Fibroblast of skin of scalp (primary cell): ENCODE results near the gene GPALPP1. TPM values are rescaled to one million over a fixed set of nuclear protein-coding genes. Genes with fewer than 3 reads are reported as not detected.
"Not testable (repeated sequence)": the region's sequence is repeated elsewhere in the genome, so short reads cannot be mapped to it uniquely, and the experiment has no call there.

Experiments
- DNase-seq: peaks from one replicate; pipeline ENCODE4 v3.0.0-alpha.2; 2013
- polyA plus RNA-seq, 2 experiments: library from polyadenylated mRNA; unstranded; fragments of 120-200 nt; gene quantifications; one replicate each; pipeline ENCODE4 v1.2.1, GENCODE V29; 2013; ENCODE audit not compliant: insufficient read length in 2 of 2

GPALPP1 gene
- 17.4 TPM for polyA plus RNA-seq (2013, experiment 1 of 2; ENCODE audit: insufficient read length)
- polyA plus RNA-seq (2013, experiment 2 of 2; ENCODE audit: insufficient read length): 19.5 TPM

- peak; percentile 95 for DNase-seq
Observed at GRCh38 chr13:44989071-44989889, at the start of gene GPALPP1, which contains the start of gene NUFIP1. Gene GPALPP1 (plus strand): TSS chr13:44989538. CDS start chr13:44989655, 117 bp downstream. Gene NUFIP1 (minus strand): TSS chr13:44989471. CDS start chr13:44989436, 35 bp downstream.

GRCh38 chr13:44943411-44943810 is 45.9 kb upstream of the GPALPP1 start:
- DNase-seq: not testable (repeated sequence)

- no peak for DNase-seq
Observed at GRCh38 chr13:44951184-44951583, 38.2 kb upstream of the GPALPP1 start.

GRCh38 chr13:44952671-44953070 is 36.7 kb upstream of the GPALPP1 start:
- no peak for DNase-seq

- DNase-seq: no peak
Observed at GRCh38 chr13:44954224-44954623, 35.1 kb upstream of the GPALPP1 start.

GRCh38 chr13:44955406-44955805 is 33.9 kb upstream of the GPALPP1 start:
- no peak for DNase-seq

GRCh38 chr13:44961997-44962396 is 27.3 kb upstream of the GPALPP1 start:
- no peak for DNase-seq

- no peak for DNase-seq
Observed at GRCh38 chr13:44967704-44968433, 21.5 kb upstream of the GPALPP1 start.

- DNase-seq: no peak
Observed at GRCh38 chr13:44968434-44968815, 20.9 kb upstream of the GPALPP1 start.

- DNase-seq: peak; percentile 61
Observed at GRCh38 chr13:44969551-44970484, 19.5 kb upstream of the GPALPP1 start.

- DNase-seq: no peak
Observed at GRCh38 chr13:44971656-44972595, 17.4 kb upstream of the GPALPP1 start.

- peak; percentile 40 for DNase-seq
Observed at GRCh38 chr13:44972956-44973581, 16.3 kb upstream of the GPALPP1 start.

GRCh38 chr13:44974056-44974793 is 15.1 kb upstream of the GPALPP1 start:
- DNase-seq: peak; percentile 21

GRCh38 chr13:44976196-44976595 is 13.1 kb upstream of the GPALPP1 start:
- no peak for DNase-seq

- no peak for DNase-seq
Observed at GRCh38 chr13:44976949-44977583, 12.3 kb upstream of the GPALPP1 start.

GRCh38 chr13:44978328-44978727 is 11.0 kb upstream of the GPALPP1 start:
- DNase-seq: no peak

GRCh38 chr13:44989941-44990340 is 603 bp downstream of the GPALPP1 start:
- DNase-seq: no peak

GRCh38 chr13:45003417-45003816 is 14.1 kb downstream of the GPALPP1 start:
- DNase-seq: no peak

GRCh38 chr13:45004096-45004495 is 14.8 kb downstream of the GPALPP1 start:
- DNase-seq: no peak
